SU-DHL-6 (cell line): ENCODE results near the gene AQP2.

Experiments
- CTCF ChIP-seq: fragments of 200-600 bp; sonication (generic); IDR thresholded peaks from one replicate; pipeline ENCODE4 v1.5.1; 2017; ENCODE audit warnings: antibody characterized with exemption, mild to moderate bottlenecking, low read length, moderate library complexity; ENCODE audit not compliant: insufficient read depth, poor library complexity, severe bottlenecking
- EZH2phosphoT487 ChIP-seq: fragments of 200-600 bp; sonication (generic), shearing (Covaris generic); conservative IDR thresholded peaks from 2 replicates; pipeline ENCODE4 v1.6.1; 2018; ENCODE audit warnings: mild to moderate bottlenecking, antibody characterized with exemption, low read length, moderate library complexity, mixed read lengths

GRCh38 chr12:49941556-49942511 lies 8.7 kb upstream of the AQP2 start:
- TF ChIP-seq CTCF (no peak), EZH2phosphoT487 (no peak)
